NCI-H1417 (cell line): ENCODE measurements around the gene MRPL12.

Experiments
- DNase-seq, 3 experiments: peaks; one replicate each; lab custom pipeline; 2025; lab: John Stamatoyannopoulos, UW

MRPL12 gene

GRCh38 chr17:81740395-81740961 lies 37.3 kb downstream of the MRPL12 start:
- DNase-seq, result no peak

GRCh38 chr17:81741049-81741593 lies 38.0 kb downstream of the MRPL12 start:
- no peak for DNase-seq

- no peak for DNase-seq
Measured at GRCh38 chr17:81741594-81742452, 38.7 kb downstream of the MRPL12 start.
